ENCODE results near the gene S100Z.
A peak's percentile ranks its signal among the peaks of the same experiment; 100 is the strongest.

S100Z gene

GRCh38 chr5:76952795-76953536, 103.2 kb downstream of the S100Z start, which contains the start of gene CRHBP:
Gene CRHBP, plus strand, starts transcription at chr5:76953045. Its CDS starts 90 bp downstream, at chr5:76953135.
- no peak for TF ChIP-seq YY1 (IDR thresholded peaks at IDR 0.05; ENCODE audit: insufficient read depth, insufficient read length)
- no peak for TF ChIP-seq SUZ12 (IDR thresholded peaks at IDR 0.05; ENCODE audit: extremely low read depth, insufficient read depth, insufficient read length)
- TF ChIP-seq ZNF274 (IDR thresholded peaks at IDR 0.05; ENCODE audit: low read depth, low read length) = no peak
- no peaks in the 10 kb centered on the region for H3K36me3 ChIP-seq (ENCODE audit: insufficient read depth, insufficient read length, low read length)
- H3K4me1 ChIP-seq (ENCODE audit: insufficient read depth, insufficient read length) = no peaks in the 10 kb centered on the region
- H3K4me3 ChIP-seq (ENCODE audit: insufficient read length, low read depth) = peak within 1 kb of the TSS; percentile 59
- no peaks in the 10 kb centered on the region for H3K9me3 ChIP-seq (ENCODE audit: insufficient read depth, low read length)
- DNase-seq (ENCODE audit: low read depth, low spot score) = no peak
- H3K9ac ChIP-seq (ENCODE audit: insufficient read length, low read depth) = peak within 1 kb of the TSS; percentile 66
- H3K27me3 ChIP-seq (ENCODE audit: insufficient read depth, insufficient read length) = peaks cover 53% of the 10 kb centered on the region

DNA sequence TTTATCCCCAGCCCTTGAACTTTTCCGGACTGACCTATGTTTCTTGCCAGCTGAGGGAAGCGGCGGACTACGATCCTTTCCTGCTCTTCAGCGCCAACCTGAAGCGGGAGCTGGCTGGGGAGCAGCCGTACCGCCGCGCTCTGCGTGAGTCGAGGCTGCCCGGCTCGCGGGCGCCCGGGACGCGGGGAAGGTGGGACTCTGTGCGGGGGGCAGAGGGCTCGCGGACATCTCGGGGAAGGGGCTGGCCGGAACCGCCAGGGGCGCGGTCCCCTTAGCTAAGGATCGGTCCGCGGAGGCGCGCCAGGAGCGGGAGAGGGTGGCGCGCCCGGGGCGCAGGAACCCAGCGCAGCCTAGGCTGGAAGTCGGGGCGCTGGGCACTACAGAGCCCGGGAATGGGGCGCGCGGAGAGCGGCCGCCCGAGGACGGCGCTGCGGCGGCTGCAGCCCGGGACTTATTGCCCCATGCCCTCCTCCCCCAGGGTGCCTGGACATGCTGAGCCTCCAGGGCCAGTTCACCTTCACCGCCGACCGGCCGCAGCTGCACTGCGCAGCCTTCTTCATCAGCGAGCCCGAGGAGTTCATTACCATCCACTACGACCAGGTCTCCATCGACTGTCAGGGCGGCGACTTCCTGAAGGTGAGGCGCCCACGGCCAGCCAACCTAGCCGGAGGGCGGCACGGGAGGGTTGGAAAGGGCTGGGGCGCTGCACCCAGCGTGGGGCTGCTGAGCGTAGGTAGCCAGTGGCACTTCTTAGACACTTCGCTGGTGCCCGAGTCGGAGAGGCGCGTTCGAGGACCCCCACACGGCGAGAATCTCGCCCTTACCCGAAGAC, 104.0 kb downstream of the S100Z start:
- Histone ChIP-seq H3K27me3 (ENCODE audit: insufficient read depth, insufficient read length) (peaks cover 53% of the 10 kb centered on the region), H3K9ac (ENCODE audit: insufficient read length, low read depth) (peak overlapping the region; percentile 66), H3K4me3 (ENCODE audit: insufficient read length, low read depth) (peak overlapping the region; percentile 59), H3K9me3 (ENCODE audit: insufficient read depth, low read length) (no peaks in the 10 kb centered on the region), H3K4me1 (ENCODE audit: insufficient read depth, insufficient read length) (no peaks in the 10 kb centered on the region), H3K36me3 (ENCODE audit: insufficient read depth, insufficient read length, low read length) (no peaks in the 10 kb centered on the region)
- DNase-seq (ENCODE audit: low read depth, low spot score) = no peak
- TF ChIP-seq YY1 (IDR thresholded peaks at IDR 0.05; ENCODE audit: insufficient read depth, insufficient read length) (no peak), SUZ12 (IDR thresholded peaks at IDR 0.05; ENCODE audit: extremely low read depth, insufficient read depth, insufficient read length) (no peak)

GRCh38 chr5:76954383-76954763, 104.6 kb downstream of the S100Z start:
- Histone ChIP-seq H3K36me3 (ENCODE audit: insufficient read depth, insufficient read length, low read length) (no peaks in the 10 kb centered on the region), H3K4me1 (ENCODE audit: insufficient read depth, insufficient read length) (no peaks in the 10 kb centered on the region), H3K9me3 (ENCODE audit: insufficient read depth, low read length) (no peaks in the 10 kb centered on the region), H3K9ac (ENCODE audit: insufficient read length, low read depth) (peak overlapping the region; percentile 66), H3K4me3 (ENCODE audit: insufficient read length, low read depth) (peak overlapping the region; percentile 59), H3K27me3 (ENCODE audit: insufficient read depth, insufficient read length) (peaks cover 53% of the 10 kb centered on the region)
- no peak for DNase-seq (ENCODE audit: low read depth, low spot score)
- TF ChIP-seq YY1 (IDR thresholded peaks at IDR 0.05; ENCODE audit: insufficient read depth, insufficient read length) (no peak), ZNF274 (IDR thresholded peaks at IDR 0.05; ENCODE audit: low read depth, low read length) (no peak), SUZ12 (IDR thresholded peaks at IDR 0.05; ENCODE audit: extremely low read depth, insufficient read depth, insufficient read length) (no peak)

DNA sequence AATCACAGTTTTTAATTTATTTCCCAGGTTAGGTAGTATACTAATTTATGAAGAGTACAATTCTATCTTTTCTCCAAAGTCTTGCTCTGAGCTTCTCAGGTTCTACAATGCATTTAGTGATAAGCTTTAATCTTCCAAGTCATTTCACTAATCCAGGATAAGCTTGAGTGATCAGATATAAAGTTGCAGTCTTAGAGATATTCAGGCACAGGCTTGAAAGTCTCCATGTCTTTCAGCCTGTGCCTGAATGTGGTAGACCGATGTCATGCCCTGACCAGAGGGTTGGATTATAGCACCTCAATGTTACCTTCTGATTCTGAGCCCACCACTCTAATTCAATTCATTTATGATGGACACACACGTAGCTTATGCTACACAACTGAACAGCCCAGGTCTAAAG, 106.2 kb downstream of the S100Z start:
- Histone ChIP-seq H3K36me3 (ENCODE audit: insufficient read depth, insufficient read length, low read length) (no peaks in the 10 kb centered on the region), H3K27me3 (ENCODE audit: insufficient read depth, insufficient read length) (peaks cover 53% of the 10 kb centered on the region), H3K9me3 (ENCODE audit: insufficient read depth, low read length) (no peaks in the 10 kb centered on the region), H3K9ac (ENCODE audit: insufficient read length, low read depth) (no peak overlapping the region), H3K4me3 (ENCODE audit: insufficient read length, low read depth) (no peak overlapping the region), H3K4me1 (ENCODE audit: insufficient read depth, insufficient read length) (peaks cover 3% of the 10 kb centered on the region)
- TF ChIP-seq YY1 (IDR thresholded peaks at IDR 0.05; ENCODE audit: insufficient read depth, insufficient read length) (no peak), ZNF274 (IDR thresholded peaks at IDR 0.05; ENCODE audit: low read depth, low read length) (no peak), SUZ12 (IDR thresholded peaks at IDR 0.05; ENCODE audit: extremely low read depth, insufficient read depth, insufficient read length) (no peak)
- no peak for DNase-seq (ENCODE audit: low read depth, low spot score)

GRCh38 chr5:76958991-76959767, 109.4 kb downstream of the S100Z start:
- DNase-seq (ENCODE audit: low read depth, low spot score) = no peak

DNA sequence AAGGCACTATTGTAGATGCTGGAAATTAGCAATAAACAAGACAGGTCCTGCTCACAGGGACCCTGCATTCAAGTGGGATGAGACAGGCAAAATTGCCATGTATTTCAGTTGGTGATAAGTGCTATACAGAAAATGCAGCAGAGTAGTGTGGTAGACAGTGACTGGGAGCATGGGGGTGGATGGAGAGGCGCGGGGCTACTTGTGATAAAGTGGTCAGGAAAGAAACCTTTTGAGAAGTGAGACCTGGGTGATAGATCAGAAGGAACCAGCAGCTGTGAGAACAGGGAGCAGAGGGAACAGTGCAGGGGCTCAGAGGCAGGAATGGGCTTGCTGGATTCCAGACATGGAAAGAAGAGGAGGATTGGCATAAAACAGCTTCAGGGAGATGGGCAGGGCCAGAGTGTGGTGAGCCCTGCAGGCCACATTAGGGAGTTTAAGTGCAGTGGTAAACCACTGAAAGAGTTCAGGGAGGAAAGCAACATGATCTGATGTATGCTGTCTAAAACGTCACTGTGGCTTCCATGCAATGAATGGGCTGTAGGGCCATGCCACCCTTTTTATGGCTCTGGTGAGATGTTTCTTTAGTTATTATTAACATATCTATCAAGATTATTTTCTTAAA, 110.3 kb downstream of the S100Z start:
- Histone ChIP-seq H3K9ac (ENCODE audit: insufficient read length, low read depth) (no peak overlapping the region), H3K27me3 (ENCODE audit: insufficient read depth, insufficient read length) (peaks cover 12% of the 10 kb centered on the region), H3K4me1 (ENCODE audit: insufficient read depth, insufficient read length) (peaks cover 3% of the 10 kb centered on the region), H3K9me3 (ENCODE audit: insufficient read depth, low read length) (no peaks in the 10 kb centered on the region), H3K4me3 (ENCODE audit: insufficient read length, low read depth) (no peak overlapping the region), H3K36me3 (ENCODE audit: insufficient read depth, insufficient read length, low read length) (no peaks in the 10 kb centered on the region)
- DNase-seq (ENCODE audit: low read depth, low spot score) = no peak
- TF ChIP-seq ZNF274 (IDR thresholded peaks at IDR 0.05; ENCODE audit: low read depth, low read length) (no peak), SUZ12 (IDR thresholded peaks at IDR 0.05; ENCODE audit: extremely low read depth, insufficient read depth, insufficient read length) (no peak), YY1 (IDR thresholded peaks at IDR 0.05; ENCODE audit: insufficient read depth, insufficient read length) (no peak)

More at GRCh38 chr5:76958991-76959767, 109.4 kb downstream of the S100Z start:
- TF ChIP-seq SUZ12 (IDR thresholded peaks at IDR 0.05; ENCODE audit: extremely low read depth, insufficient read depth, insufficient read length) (no peak), YY1 (IDR thresholded peaks at IDR 0.05; ENCODE audit: insufficient read depth, insufficient read length) (no peak), ZNF274 (IDR thresholded peaks at IDR 0.05; ENCODE audit: low read depth, low read length) (no peak)
- no peak overlapping the region for H3K9ac ChIP-seq (ENCODE audit: insufficient read length, low read depth)
- peaks cover 3% of the 10 kb centered on the region for H3K4me1 ChIP-seq (ENCODE audit: insufficient read depth, insufficient read length)
- no peak overlapping the region for H3K4me3 ChIP-seq (ENCODE audit: insufficient read length, low read depth)
- no peaks in the 10 kb centered on the region for H3K9me3 ChIP-seq (ENCODE audit: insufficient read depth, low read length)
- no peaks in the 10 kb centered on the region for H3K36me3 ChIP-seq (ENCODE audit: insufficient read depth, insufficient read length, low read length)
- H3K27me3 ChIP-seq (ENCODE audit: insufficient read depth, insufficient read length) = peaks cover 21% of the 10 kb centered on the region

Measured in NT2/D1 (cell line).